ENCODE results near the gene PNPLA7.
"Not testable (repeated sequence)": the region's sequence is repeated elsewhere in the genome, so short reads cannot be mapped to it uniquely, and the experiment has no call there.

DNA sequence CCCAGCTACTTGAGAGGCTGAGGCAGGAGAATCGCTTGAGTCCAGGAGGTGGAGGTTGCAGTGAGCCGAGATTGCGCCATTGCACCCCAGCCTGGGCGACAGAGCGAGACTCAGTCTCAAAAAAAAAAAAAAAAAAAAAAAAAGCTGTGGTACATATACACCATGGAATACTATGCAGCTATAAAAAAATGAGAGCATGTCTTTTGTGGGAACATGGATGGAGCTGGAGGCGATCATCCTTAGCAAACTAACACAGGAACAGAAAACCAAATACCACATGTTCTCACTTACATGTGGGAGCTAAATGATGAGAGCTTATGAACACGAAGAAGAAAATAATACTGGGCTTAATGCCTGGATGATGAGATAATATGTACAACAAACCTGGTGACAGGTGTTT lies 46.4 kb upstream of the PNPLA7 start:
- TF ChIP-seq, protein P1, sequence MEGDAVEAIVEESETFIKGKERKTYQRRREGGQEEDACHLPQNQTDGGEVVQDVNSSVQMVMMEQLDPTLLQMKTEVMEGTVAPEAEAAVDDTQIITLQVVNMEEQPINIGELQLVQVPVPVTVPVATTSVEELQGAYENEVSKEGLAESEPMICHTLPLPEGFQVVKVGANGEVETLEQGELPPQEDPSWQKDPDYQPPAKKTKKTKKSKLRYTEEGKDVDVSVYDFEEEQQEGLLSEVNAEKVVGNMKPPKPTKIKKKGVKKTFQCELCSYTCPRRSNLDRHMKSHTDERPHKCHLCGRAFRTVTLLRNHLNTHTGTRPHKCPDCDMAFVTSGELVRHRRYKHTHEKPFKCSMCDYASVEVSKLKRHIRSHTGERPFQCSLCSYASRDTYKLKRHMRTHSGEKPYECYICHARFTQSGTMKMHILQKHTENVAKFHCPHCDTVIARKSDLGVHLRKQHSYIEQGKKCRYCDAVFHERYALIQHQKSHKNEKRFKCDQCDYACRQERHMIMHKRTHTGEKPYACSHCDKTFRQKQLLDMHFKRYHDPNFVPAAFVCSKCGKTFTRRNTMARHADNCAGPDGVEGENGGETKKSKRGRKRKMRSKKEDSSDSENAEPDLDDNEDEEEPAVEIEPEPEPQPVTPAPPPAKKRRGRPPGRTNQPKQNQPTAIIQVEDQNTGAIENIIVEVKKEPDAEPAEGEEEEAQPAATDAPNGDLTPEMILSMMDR (IDR thresholded peaks at IDR 0.05): not testable (repeated sequence)
- not testable (repeated sequence) for TF ChIP-seq POLR2A (IDR thresholded peaks at IDR 0.05)
